ENCODE measurements around the gene KIRREL3.

The KIRREL3 gene

DNA sequence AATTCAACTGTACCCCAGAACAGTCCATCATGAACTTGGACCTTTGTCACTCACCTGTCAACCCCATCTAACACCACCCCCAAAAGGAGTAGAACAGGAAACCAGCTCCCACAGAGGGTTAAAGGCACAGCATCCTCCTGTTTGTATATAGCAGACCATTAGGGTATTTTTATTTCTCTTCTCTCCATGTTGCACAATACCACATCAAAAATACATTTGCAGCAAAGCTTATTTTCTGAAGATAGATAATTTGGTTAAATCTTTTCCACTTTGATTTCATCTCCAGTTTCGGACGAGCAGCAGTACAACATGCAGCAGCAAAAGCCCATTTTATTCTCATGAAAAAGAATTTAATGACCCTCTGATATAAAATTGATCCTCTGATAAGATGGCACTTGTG, 103.1 kb downstream of the KIRREL3 start:
- TF ChIP-seq GATA3 (IDR thresholded peaks at IDR 0.05; ENCODE audit: low read depth, low read length): no peak
- TF ChIP-seq GATA2 (IDR thresholded peaks at IDR 0.05; ENCODE audit: low read depth, low read length): no peak

- TF ChIP-seq GATA3 (IDR thresholded peaks at IDR 0.05; ENCODE audit: low read depth, low read length) (no peak), GATA2 (IDR thresholded peaks at IDR 0.05; ENCODE audit: low read depth, low read length) (no peak)
Measured at GRCh38 chr11:126896025-126896424, 104.5 kb downstream of the KIRREL3 start.

- TF ChIP-seq GATA2 (IDR thresholded peaks at IDR 0.05; ENCODE audit: low read depth, low read length): no peak; the same call in 1 of the 2 replicates
- no peak; the same call in 1 of the 2 replicates for TF ChIP-seq GATA3 (IDR thresholded peaks at IDR 0.05; ENCODE audit: low read depth, low read length)
Measured at GRCh38 chr11:126893796-126894195, 106.8 kb downstream of the KIRREL3 start.

DNA sequence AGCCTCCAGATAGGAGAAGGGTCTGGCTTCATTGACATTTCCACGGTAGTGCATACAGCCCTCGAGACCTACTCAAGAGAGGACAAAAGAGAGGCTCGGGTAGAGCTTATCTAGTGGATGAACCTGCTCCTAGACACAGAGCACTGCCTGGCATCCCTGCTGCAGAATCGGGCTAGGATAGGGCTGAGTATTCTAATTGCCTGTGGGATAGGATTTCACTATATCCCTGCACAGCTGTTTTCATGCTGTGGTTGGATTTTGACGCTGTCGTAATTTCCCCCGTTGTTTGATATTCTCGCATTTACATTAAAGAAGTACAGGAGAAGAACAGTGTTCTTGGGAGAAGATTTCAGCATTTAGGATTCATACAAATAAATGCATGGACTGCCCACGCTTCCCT, 107.8 kb downstream of the KIRREL3 start:
- TF ChIP-seq GATA2 (IDR thresholded peaks at IDR 0.05; ENCODE audit: low read depth, low read length) (no peak), GATA3 (IDR thresholded peaks at IDR 0.05; ENCODE audit: low read depth, low read length) (no peak)

- TF ChIP-seq GATA3 (IDR thresholded peaks at IDR 0.05; ENCODE audit: low read depth, low read length): no peak
- no peak for TF ChIP-seq GATA2 (IDR thresholded peaks at IDR 0.05; ENCODE audit: low read depth, low read length)
Measured at GRCh38 chr11:126891556-126892217, 108.9 kb downstream of the KIRREL3 start.

- no peak for TF ChIP-seq GATA3 (IDR thresholded peaks at IDR 0.05; ENCODE audit: low read depth, low read length)
- TF ChIP-seq GATA2 (IDR thresholded peaks at IDR 0.05; ENCODE audit: low read depth, low read length): no peak
Measured at GRCh38 chr11:126890561-126890960, 110.0 kb downstream of the KIRREL3 start.

- no peak for TF ChIP-seq GATA2 (IDR thresholded peaks at IDR 0.05; ENCODE audit: low read depth, low read length)
- TF ChIP-seq GATA3 (IDR thresholded peaks at IDR 0.05; ENCODE audit: low read depth, low read length): no peak
Measured at GRCh38 chr11:126888115-126888712, 112.4 kb downstream of the KIRREL3 start.

- TF ChIP-seq GATA3 (IDR thresholded peaks at IDR 0.05; ENCODE audit: low read depth, low read length) (no peak), GATA2 (IDR thresholded peaks at IDR 0.05; ENCODE audit: low read depth, low read length) (no peak)
Measured at GRCh38 chr11:126886636-126887035, 113.9 kb downstream of the KIRREL3 start.

- TF ChIP-seq GATA2 (IDR thresholded peaks at IDR 0.05; ENCODE audit: low read depth, low read length) (no peak), GATA3 (IDR thresholded peaks at IDR 0.05; ENCODE audit: low read depth, low read length) (no peak)
Measured at GRCh38 chr11:126886085-126886484, 114.5 kb downstream of the KIRREL3 start.

DNA sequence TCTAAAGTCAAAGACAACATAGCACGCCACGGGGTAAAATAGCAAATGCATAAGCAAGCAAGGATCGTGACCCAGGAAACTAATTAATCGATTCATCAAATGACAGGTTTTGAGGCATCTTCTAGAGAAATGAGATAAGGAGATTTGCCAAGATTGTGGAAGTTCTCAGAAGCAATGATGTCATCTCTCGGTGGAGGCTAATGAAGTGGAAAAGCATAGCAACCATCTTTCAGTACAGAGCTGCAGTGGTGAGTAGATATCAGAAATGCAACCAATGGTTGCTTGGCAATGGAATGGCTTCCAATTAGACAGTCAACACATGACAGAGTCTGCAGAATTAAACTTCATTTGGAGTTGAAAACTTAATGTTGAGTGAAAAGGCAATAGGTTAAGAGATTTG, 116.0 kb downstream of the KIRREL3 start:
- TF ChIP-seq GATA2 (IDR thresholded peaks at IDR 0.05; ENCODE audit: low read depth, low read length) (no peak), GATA3 (IDR thresholded peaks at IDR 0.05; ENCODE audit: low read depth, low read length) (no peak)

- TF ChIP-seq GATA3 (IDR thresholded peaks at IDR 0.05; ENCODE audit: low read depth, low read length) (no peak), GATA2 (IDR thresholded peaks at IDR 0.05; ENCODE audit: low read depth, low read length) (no peak)
Measured at GRCh38 chr11:126884192-126884591, 116.4 kb downstream of the KIRREL3 start.

- TF ChIP-seq GATA2 (IDR thresholded peaks at IDR 0.05; ENCODE audit: low read depth, low read length) (no peak), GATA3 (IDR thresholded peaks at IDR 0.05; ENCODE audit: low read depth, low read length) (no peak)
Measured at GRCh38 chr11:126880872-126881271, 119.7 kb downstream of the KIRREL3 start.

GRCh38 chr11:126879516-126879915, 121.1 kb downstream of the KIRREL3 start:
- no peak for TF ChIP-seq GATA2 (IDR thresholded peaks at IDR 0.05; ENCODE audit: low read depth, low read length)
- no peak for TF ChIP-seq GATA3 (IDR thresholded peaks at IDR 0.05; ENCODE audit: low read depth, low read length)

GRCh38 chr11:126878913-126879482, 121.6 kb downstream of the KIRREL3 start:
- TF ChIP-seq GATA2 (IDR thresholded peaks at IDR 0.05; ENCODE audit: low read depth, low read length) (no peak), GATA3 (IDR thresholded peaks at IDR 0.05; ENCODE audit: low read depth, low read length) (no peak)

DNA sequence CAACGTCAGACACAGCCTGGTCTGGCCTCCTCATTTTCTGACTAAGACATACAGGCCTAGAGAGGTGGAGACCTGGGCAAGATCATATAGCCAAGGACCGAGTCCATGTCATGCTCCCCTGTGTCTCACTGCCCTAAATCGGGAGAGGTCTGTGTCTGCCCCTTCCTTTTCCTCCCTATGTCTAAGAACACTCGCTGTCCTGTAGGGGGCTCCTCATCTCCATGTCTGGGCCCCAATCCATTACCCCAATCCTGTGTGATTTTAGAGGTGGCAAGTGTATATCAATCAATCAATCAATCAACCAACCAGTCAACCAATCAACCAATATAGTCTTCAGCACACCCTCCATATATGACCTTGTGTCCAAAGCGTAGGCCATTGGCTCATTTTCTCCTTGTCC, 125.7 kb downstream of the KIRREL3 start:
- TF ChIP-seq GATA3 (IDR thresholded peaks at IDR 0.05; ENCODE audit: low read depth, low read length) (no peak), GATA2 (IDR thresholded peaks at IDR 0.05; ENCODE audit: low read depth, low read length) (no peak)
